ENCODE data around the gene MAOA.
A peak's percentile ranks its signal among the peaks of the same experiment; 100 is the strongest.
"Not testable (repeated sequence)": the region's sequence is repeated elsewhere in the genome, so short reads cannot be mapped to it uniquely, and the experiment has no call there.

Gene MAOA

GRCh38 chrX:43656005-43656494 lies at the start of gene MAOA:
MAOA (plus strand) TSS chrX:43656299; CDS start chrX:43656342, 43 bp downstream.
- Histone ChIP-seq H3K27ac (no peak within 1 kb of the TSS), H3K4me1 (ENCODE audit: low read depth, poor library complexity, severe bottlenecking) (no peaks in the 10 kb centered on the region), H3K36me3 (ENCODE audit: insufficient read depth) (no peaks in the 10 kb centered on the region), H3K4me3 (IDR thresholded peaks at IDR 0.05; ENCODE audit: insufficient read depth, low read depth, low read length) (no peak within 1 kb of the TSS), H3K9ac (peak within 1 kb of the TSS; percentile 94; the same call in 1 of the 2 replicates), H3K4me2 (peak within 1 kb of the TSS; percentile 71), H3K79me2 (ENCODE audit: insufficient read depth, low read depth) (no peaks in the 10 kb centered on the region), H4K20me1 (ENCODE audit: insufficient read depth) (no peaks in the 10 kb centered on the region), H3K27me3 (ENCODE audit: insufficient read depth, low read depth) (no peaks in the 10 kb centered on the region), H2AFZ (ENCODE audit: low read depth) (peak within 1 kb of the TSS; percentile 87)
- TF ChIP-seq CTCF (conservative IDR thresholded peaks at IDR 0.05; ENCODE audit: low read depth, low read length) = no peak

- Histone ChIP-seq H3K9ac (no peak overlapping the region), H4K20me1 (ENCODE audit: insufficient read depth) (no peaks in the 10 kb centered on the region), H3K27ac (no peak overlapping the region), H3K27me3 (ENCODE audit: insufficient read depth, low read depth) (no peaks in the 10 kb centered on the region), H3K4me1 (ENCODE audit: low read depth, poor library complexity, severe bottlenecking) (no peaks in the 10 kb centered on the region), H3K36me3 (ENCODE audit: insufficient read depth) (no peaks in the 10 kb centered on the region), H3K4me2 (no peak overlapping the region), H3K79me2 (ENCODE audit: insufficient read depth, low read depth) (no peaks in the 10 kb centered on the region), H3K4me3 (IDR thresholded peaks at IDR 0.05; ENCODE audit: insufficient read depth, low read depth, low read length) (no peak overlapping the region), H2AFZ (ENCODE audit: low read depth) (no peak overlapping the region)
- no peak for TF ChIP-seq CTCF (conservative IDR thresholded peaks at IDR 0.05; ENCODE audit: low read depth, low read length)
Observed at GRCh38 chrX:43612400-43612799, 43.7 kb upstream of the MAOA start.

- Histone ChIP-seq H3K27ac (no peak overlapping the region), H3K4me1 (ENCODE audit: low read depth, poor library complexity, severe bottlenecking) (no peaks in the 10 kb centered on the region), H3K27me3 (ENCODE audit: insufficient read depth, low read depth) (no peaks in the 10 kb centered on the region), H3K4me2 (no peak overlapping the region), H2AFZ (ENCODE audit: low read depth) (no peak overlapping the region), H3K36me3 (ENCODE audit: insufficient read depth) (no peaks in the 10 kb centered on the region), H3K79me2 (ENCODE audit: insufficient read depth, low read depth) (no peaks in the 10 kb centered on the region), H4K20me1 (ENCODE audit: insufficient read depth) (no peaks in the 10 kb centered on the region), H3K9ac (no peak overlapping the region), H3K4me3 (IDR thresholded peaks at IDR 0.05; ENCODE audit: insufficient read depth, low read depth, low read length) (no peak overlapping the region)
- no peak for TF ChIP-seq CTCF (conservative IDR thresholded peaks at IDR 0.05; ENCODE audit: low read depth, low read length)
Observed at GRCh38 chrX:43615660-43616059, 40.4 kb upstream of the MAOA start.

- TF ChIP-seq CTCF (conservative IDR thresholded peaks at IDR 0.05; ENCODE audit: low read depth, low read length) = no peak
- Histone ChIP-seq H3K4me1 (ENCODE audit: low read depth, poor library complexity, severe bottlenecking) (no peaks in the 10 kb centered on the region), H3K4me3 (IDR thresholded peaks at IDR 0.05; ENCODE audit: insufficient read depth, low read depth, low read length) (no peak overlapping the region), H3K4me2 (no peak overlapping the region), H3K79me2 (ENCODE audit: insufficient read depth, low read depth) (no peaks in the 10 kb centered on the region), H2AFZ (ENCODE audit: low read depth) (no peak overlapping the region), H3K27ac (no peak overlapping the region), H3K9ac (no peak overlapping the region), H3K27me3 (ENCODE audit: insufficient read depth, low read depth) (no peaks in the 10 kb centered on the region), H4K20me1 (ENCODE audit: insufficient read depth) (no peaks in the 10 kb centered on the region), H3K36me3 (ENCODE audit: insufficient read depth) (no peaks in the 10 kb centered on the region)
Observed at GRCh38 chrX:43618366-43619205, 37.5 kb upstream of the MAOA start.

- H4K20me1 ChIP-seq (ENCODE audit: insufficient read depth); H3K36me3 ChIP-seq (ENCODE audit: insufficient read depth); H2AFZ ChIP-seq (ENCODE audit: low read depth); H3K79me2 ChIP-seq (ENCODE audit: insufficient read depth, low read depth); H3K4me3 ChIP-seq (IDR thresholded peaks at IDR 0.05; ENCODE audit: insufficient read depth, low read depth, low read length); H3K4me2 ChIP-seq; H3K27ac ChIP-seq; H3K27me3 ChIP-seq (ENCODE audit: insufficient read depth, low read depth); H3K9ac ChIP-seq; H3K4me1 ChIP-seq (ENCODE audit: low read depth, poor library complexity, severe bottlenecking): not testable (repeated sequence)
Observed at GRCh38 chrX:43619861-43620260, 36.2 kb upstream of the MAOA start.
